Lower leg skin (tissue), 4 donors: Measurements from ENCODE around the gene KCNJ10. TPM values are rescaled to one million over a fixed set of nuclear protein-coding genes. Genes with fewer than 3 reads are reported as not detected.

Source experiments
- DNase-seq, 2 donors: peaks; one replicate each; pipeline ENCODE4 v3.0.0-alpha.2; 2019; ENCODE audit warnings: low spot score in 2 of 2
- H3K4me3 ChIP-seq: fragments of 200-600 bp; sonication (generic); 2 replicates; pipeline ENCODE4 v1.5.1; 2017; ENCODE audit warnings: mild to moderate bottlenecking, low read depth; ENCODE audit not compliant: poor library complexity, severe bottlenecking
- CTCF ChIP-seq, 3 donors: fragments of 450-650 bp; IDR thresholded peaks; one replicate each; pipeline ENCODE4 v1.5.1; 2016; ENCODE audit warnings: antibody characterized with exemption in 3 of 3, mild to moderate bottlenecking in 3 of 3, moderate library complexity in 2 of 3
- POLR2A ChIP-seq, 2 donors: fragments of 450-650 bp; IDR thresholded peaks; one replicate each; pipeline ENCODE4 v1.6.1; 2016 to 2017; ENCODE audit warnings: antibody characterized with exemption in 2 of 2, mild to moderate bottlenecking in 1 of 2, moderate library complexity in 1 of 2
- WGBS, 2 donors: methylation state at CpG; one replicate each; pipeline ENCODE4 v1.1.5; 2018; 5-methylcytosine and 5-hydroxymethylcytosine counted together
- intact Hi-C: fragments of 100-400 bp; cut with DNase I; formaldehyde crosslinking; loops from one replicate; pipeline ENCODE4 v1.15.0; 2023; ENCODE audit warnings: low total_unique reads
- total RNA-seq, 4 donors: library from RNA; depleted of rRNA; stranded (reverse); fragments of >200 nt; gene quantifications; one replicate each; pipeline ENCODE4 v1.1.0, GENCODE V29; 2016

Gene KCNJ10
- total RNA-seq, 4 donors from 2014 or later = not detected

DNA sequence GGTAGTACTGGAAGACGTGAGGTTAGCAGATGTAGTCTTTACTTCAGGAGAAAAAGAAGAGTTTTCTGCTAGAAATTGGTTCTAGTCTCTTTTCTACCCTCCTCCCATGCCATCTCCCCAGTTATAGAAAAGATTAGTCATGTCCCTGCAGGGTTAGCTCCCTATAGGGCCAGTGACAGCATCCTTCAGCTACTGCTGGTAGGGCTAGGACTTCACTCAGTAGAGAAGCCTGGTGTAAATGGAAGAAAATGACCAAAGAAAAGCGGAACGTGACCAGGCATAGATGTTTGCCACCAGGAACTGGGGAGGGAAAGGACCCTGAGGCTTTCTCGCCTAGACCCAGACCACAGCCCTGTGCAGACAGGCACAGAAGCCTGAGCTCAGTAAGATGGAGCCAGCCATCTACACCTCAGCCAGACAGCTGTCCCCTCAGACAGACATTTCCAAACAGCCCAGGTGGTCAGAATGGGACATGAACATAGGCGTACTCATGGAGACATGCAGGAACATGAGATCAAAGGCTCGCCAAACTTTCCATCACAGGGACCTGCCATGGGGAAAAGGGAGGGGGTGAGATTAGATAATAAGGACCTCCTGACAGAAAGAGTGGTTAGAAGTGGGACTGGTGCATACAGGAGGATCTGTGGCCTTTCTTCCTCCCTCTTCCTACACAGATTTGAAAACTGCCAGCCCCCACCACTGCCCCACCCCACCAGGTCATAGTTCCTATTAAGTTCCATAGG is 92.4 kb downstream of the KCNJ10 start:
- no peak overlapping the region for H3K4me3 ChIP-seq
- peak in 1 of 2 donors; percentile 50 for DNase-seq
- intact Hi-C loops = no loop called here
- 80 to 83% methylated on average over 6 of the region's 6 CpGs for WGBS, 2 donors
- TF ChIP-seq POLR2A (IDR thresholded peaks at IDR 0.05) (no peak), CTCF (IDR thresholded peaks at IDR 0.05) (no peak)

GRCh38 chr1:159974350-159974965 is 95.5 kb downstream of the KCNJ10 start:
- peak; percentile 4 to 70 for DNase-seq
- 88 to 94% methylated on average over 7 of the region's 7 CpGs for WGBS, 2 donors
- no peak overlapping the region for H3K4me3 ChIP-seq
- TF ChIP-seq POLR2A (IDR thresholded peaks at IDR 0.05) = no peak
- TF ChIP-seq CTCF (IDR thresholded peaks at IDR 0.05) = no peak
- intact Hi-C loops = no loop called here

DNA sequence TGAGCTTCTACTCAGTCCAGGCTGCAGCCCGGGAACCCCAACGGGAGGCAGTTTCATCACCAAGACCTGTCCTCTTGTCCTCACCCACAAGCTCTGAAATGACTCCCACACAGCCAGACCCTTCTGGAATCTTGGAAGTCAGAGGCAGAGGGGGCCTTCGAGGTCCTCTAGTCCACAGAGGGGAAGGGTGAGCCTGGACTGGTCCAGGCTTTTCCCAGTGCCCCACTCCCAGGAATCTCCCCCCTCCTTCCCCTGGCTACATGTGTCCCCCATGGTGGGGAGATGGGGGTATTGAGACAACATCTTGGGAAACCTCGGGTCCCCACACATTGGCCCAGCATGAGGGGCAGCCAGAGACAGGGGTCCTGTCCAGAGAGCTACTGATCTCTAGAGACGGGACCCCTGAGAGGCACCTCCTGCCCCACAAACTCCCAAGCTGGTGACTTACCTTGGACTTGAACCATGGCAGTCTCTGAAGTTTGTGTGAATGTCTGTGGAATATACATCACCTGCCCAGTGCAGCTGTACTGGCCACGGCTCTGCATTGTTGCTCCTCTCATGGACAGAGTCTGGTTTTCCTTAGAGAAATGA is 96.5 kb downstream of the KCNJ10 start:
- WGBS, 2 donors = 86 to 95% methylated on average over 6 of the region's 6 CpGs
- intact Hi-C loops = no loop called here
- H3K4me3 ChIP-seq = no peak overlapping the region
- TF ChIP-seq POLR2A (IDR thresholded peaks at IDR 0.05) = no peak
- no peak for TF ChIP-seq CTCF (IDR thresholded peaks at IDR 0.05)
- DNase-seq = peak; percentile 9 to 75

DNA sequence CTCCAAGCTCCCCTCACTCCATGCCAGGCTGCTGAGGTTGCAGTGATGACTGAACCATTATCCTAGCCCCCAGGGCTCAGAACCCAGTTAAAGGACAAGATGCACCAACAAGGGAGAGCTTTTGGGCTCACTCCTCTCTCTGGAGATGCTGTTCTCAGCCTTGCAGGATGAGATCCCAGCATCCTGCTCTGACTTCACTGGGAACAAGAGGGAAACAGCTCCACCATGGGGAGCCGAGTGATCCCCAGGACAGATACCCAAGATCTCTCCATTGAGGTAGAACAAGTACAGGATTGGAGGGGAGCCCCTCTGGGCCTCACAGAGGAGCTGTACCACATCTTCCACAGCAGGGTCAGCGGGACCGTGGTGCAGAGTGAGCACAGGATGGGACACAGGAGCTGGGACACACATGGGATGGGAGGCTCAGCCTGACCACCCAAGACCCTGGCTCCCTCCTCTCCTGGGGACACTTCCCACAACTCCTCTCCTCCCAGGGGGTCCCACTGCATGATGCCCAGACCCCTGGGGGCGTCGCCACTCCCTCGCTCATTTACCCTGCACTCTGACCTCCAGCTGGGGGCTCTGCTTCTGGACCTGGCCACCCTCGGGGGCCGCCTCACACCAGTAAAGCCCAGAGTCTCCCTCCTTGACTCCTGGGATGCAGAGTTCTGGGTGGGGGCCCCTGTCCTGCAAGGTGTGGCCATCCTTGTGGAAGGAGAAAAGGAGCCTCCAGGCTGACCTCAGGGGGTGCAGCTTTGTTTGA is 97.3 kb downstream of the KCNJ10 start:
- 85 to 96% methylated on average over 8 of the region's 8 CpGs for WGBS, 2 donors
- TF ChIP-seq CTCF (IDR thresholded peaks at IDR 0.05) = no peak
- TF ChIP-seq POLR2A (IDR thresholded peaks at IDR 0.05) = no peak
- peak in 1 of 2 donors; percentile 80 for DNase-seq
- H3K4me3 ChIP-seq = no peak overlapping the region
- intact Hi-C loops = no loop called here

- peak in 1 of 2 donors; percentile 50 for DNase-seq
- whole genome bisulfite sequencing, 2 donors = 71 to 73% methylated on average over 9 of the region's 9 CpGs
- intact Hi-C loops = no loop called here
- no peak overlapping the region for H3K4me3 ChIP-seq
- TF ChIP-seq CTCF (IDR thresholded peaks at IDR 0.05) (no peak), POLR2A (IDR thresholded peaks at IDR 0.05) (no peak)
Measured at GRCh38 chr1:159970932-159971342, 99.0 kb downstream of the KCNJ10 start.
